ENCODE data around the gene TTLL3.
A peak's percentile ranks its signal among the peaks of the same experiment; 100 is the strongest.

Gene TTLL3

GRCh38 chr3:9804996-9805395, 5.1 kb upstream of the TTLL3 start:
- no peak for DNase-seq (ENCODE audit: low read depth)
- no peak for TF ChIP-seq CTCF (IDR thresholded peaks at IDR 0.05; ENCODE audit: control insufficient read depth, insufficient read depth, low read depth, low read length, missing control alignments)
- H3K4me3 ChIP-seq (ENCODE audit: control insufficient read depth, low read depth, low read length) = no peak overlapping the region

- DNase-seq (ENCODE audit: low read depth) = no peak
- H3K4me3 ChIP-seq (ENCODE audit: control insufficient read depth, low read depth, low read length) = no peak overlapping the region
These were observed 3.9 kb upstream of the TTLL3 start for GRCh38 chr3:9806137-9806536.

GRCh38 chr3:9806688-9807589, 3.1 kb upstream of the TTLL3 start:
- no peak for TF ChIP-seq CTCF (IDR thresholded peaks at IDR 0.05; ENCODE audit: control insufficient read depth, insufficient read depth, low read depth, low read length, missing control alignments)
- H3K4me3 ChIP-seq (ENCODE audit: control insufficient read depth, low read depth, low read length) = no peak overlapping the region
- no peak for DNase-seq (ENCODE audit: low read depth)

More at GRCh38 chr3:9806137-9806536, 3.9 kb upstream of the TTLL3 start:
- TF ChIP-seq CTCF (IDR thresholded peaks at IDR 0.05; ENCODE audit: control insufficient read depth, insufficient read depth, low read depth, low read length, missing control alignments) = no peak

- no peak for DNase-seq (ENCODE audit: low read depth)
- no peak overlapping the region for H3K4me3 ChIP-seq (ENCODE audit: control insufficient read depth, low read depth, low read length)
- TF ChIP-seq CTCF (IDR thresholded peaks at IDR 0.05; ENCODE audit: control insufficient read depth, insufficient read depth, low read depth, low read length, missing control alignments) = no peak
These were observed 2.1 kb upstream of the TTLL3 start for GRCh38 chr3:9807981-9808344.

GRCh38 chr3:9808345-9809037, 1.6 kb upstream of the TTLL3 start:
- no peak overlapping the region for H3K4me3 ChIP-seq (ENCODE audit: control insufficient read depth, low read depth, low read length)
- no peak for DNase-seq (ENCODE audit: low read depth)
- TF ChIP-seq CTCF (IDR thresholded peaks at IDR 0.05; ENCODE audit: control insufficient read depth, insufficient read depth, low read depth, low read length, missing control alignments) = peak; percentile 31

- H3K4me3 ChIP-seq (ENCODE audit: control insufficient read depth, low read depth, low read length) = peak overlapping the region; percentile 64
- DNase-seq (ENCODE audit: low read depth) = no peak
- TF ChIP-seq CTCF (IDR thresholded peaks at IDR 0.05; ENCODE audit: control insufficient read depth, insufficient read depth, low read depth, low read length, missing control alignments) = no peak
These were observed 835 bp upstream of the TTLL3 start for GRCh38 chr3:9809239-9809614.
